H1 (cell line): ENCODE measurements around the gene EFEMP2. TPM values are rescaled to one million over a fixed set of nuclear protein-coding genes. Genes with fewer than 3 reads are reported as not detected.

Source experiments
- CTCF ChIA-PET: fragments of 300-600 bp; sonication (Branson Sonifier 250); formaldehyde crosslinking; loops from one replicate; lab custom pipeline; 2021; ENCODE audit not compliant: partially characterized antibody; lab: Charles Lee
- POLR2A ChIA-PET: fragments of 300-600 bp; sonication (Branson Sonifier 250); formaldehyde crosslinking; loops from one replicate; lab custom pipeline; 2021; ENCODE audit warnings: inconsistent platforms; ENCODE audit not compliant: partially characterized antibody; lab: Charles Lee
- DNase-seq, 2 experiments: peaks; one replicate each; pipeline versions ENCODE4 v3.0.0 to v3.0.0-alpha.2; 2010 to 2022; ENCODE audit warnings: low spot score in 2 of 2, low read depth in 1 of 2, mixed read lengths in 1 of 2
- FAIRE-seq: peaks from 2 replicates; lab custom pipeline; 2011; peaks lifted over from hg19 to GRCh38; lab: Jason Lieb, UNC
- H2AFZ ChIP-seq: 2 replicates; pipeline ENCODE4 v1.8.1; 2012; ENCODE audit warnings: low read length, inconsistent platforms
- H2AK5ac ChIP-seq: 2 replicates; pipeline ENCODE4 v1.6.1; 2013; ENCODE audit warnings: low read depth, low read length
- H2BK120ac ChIP-seq: replicated peaks from 2 replicates; pipeline ENCODE3; 2013; ENCODE audit warnings: low read depth, low read length, inconsistent platforms
- H2BK12ac ChIP-seq: 2 replicates; pipeline ENCODE4 v1.6.1; 2013; ENCODE audit warnings: low read depth, low read length
- H2BK15ac ChIP-seq: 2 replicates; pipeline ENCODE4 v1.6.1; 2013; ENCODE audit warnings: low read length
- H2BK20ac ChIP-seq: 2 replicates; pipeline ENCODE4 v1.6.1; 2013; ENCODE audit warnings: low read length
- H2BK5ac ChIP-seq: 2 replicates; pipeline ENCODE4 v1.6.1; 2013; ENCODE audit warnings: low read depth, low read length
- H3K14ac ChIP-seq: 2 replicates; pipeline ENCODE4 v1.6.1; 2013; ENCODE audit warnings: inconsistent platforms; ENCODE audit not compliant: insufficient read length
- H3K18ac ChIP-seq: 2 replicates; pipeline ENCODE4 v1.6.1; 2013; ENCODE audit warnings: low read length; ENCODE audit errors: extremely low read depth
- H3K23ac ChIP-seq: 2 replicates; pipeline ENCODE4 v1.6.1; 2013; ENCODE audit warnings: inconsistent platforms; ENCODE audit not compliant: insufficient read length
- H3K23me2 ChIP-seq: 2 replicates; pipeline ENCODE4 v1.6.1; 2013; ENCODE audit warnings: low read depth, low read length
- H3K27ac ChIP-seq: 2 replicates; pipeline ENCODE4 v1.6.1; 2011; ENCODE audit warnings: low read depth, low read length, inconsistent platforms
- H3K27me3 ChIP-seq, 4 experiments: replicated peaks in 1 of 4; 1 replicate in 1 of 4; 2 replicates in 3 of 4; pipeline versions ENCODE4 v1.6.1 to v1.8.1; 2011 to 2013; ENCODE audit warnings: low read length in 3 of 4, mild to moderate bottlenecking in 3 of 4, inconsistent platforms in 2 of 4, mixed read lengths in 2 of 4, moderate library complexity in 1 of 4; ENCODE audit not compliant: control insufficient read depth in 3 of 4, insufficient read depth in 3 of 4; ENCODE audit errors: extremely low read depth in 1 of 4
- H3K36me3 ChIP-seq, 4 experiments: 2 replicates each; pipeline versions ENCODE4 v1.6.1 to v1.8.1; 2011 to 2013; ENCODE audit warnings: mild to moderate bottlenecking in 4 of 4, low read length in 3 of 4, moderate library complexity in 2 of 4, control low read depth in 1 of 4, inconsistent platforms in 1 of 4; ENCODE audit not compliant: insufficient read depth in 4 of 4, control insufficient read depth in 2 of 4
- H3K4ac ChIP-seq: replicated peaks from 2 replicates; pipeline ENCODE3; 2013; ENCODE audit warnings: low read length, low read depth, mixed read lengths, inconsistent platforms; ENCODE audit not compliant: insufficient read length
- H3K4me1 ChIP-seq, 4 experiments: replicated peaks in 1 of 4; 1 replicate in 1 of 4; 2 replicates in 3 of 4; pipeline versions ENCODE4 v1.6.1 to v1.8.1; 2011 to 2013; ENCODE audit warnings: low read length in 3 of 4, inconsistent platforms in 2 of 4, mixed read lengths in 1 of 4; ENCODE audit not compliant: insufficient read depth in 4 of 4, control insufficient read depth in 3 of 4
- H3K4me2 ChIP-seq, 2 experiments: 2 replicates each; pipeline versions ENCODE4 v1.6.1 to v1.8.1; 2011 to 2013; ENCODE audit warnings: low read depth in 2 of 2, low read length in 2 of 2, control low read depth in 1 of 2, inconsistent platforms in 1 of 2, mild to moderate bottlenecking in 1 of 2; ENCODE audit not compliant: insufficient read depth in 1 of 2
- H3K4me3 ChIP-seq, 4 experiments: fragments of 200-600, 300-600 bp in 1 of 4; sonication (generic), shearing (Covaris generic), sonication (Bioruptor Twin) in 1 of 4; 2 replicates each; pipeline versions ENCODE4 v1.5.1 to v1.8.1; 2011 to 2016; ENCODE audit warnings: low read length in 4 of 4, low read depth in 3 of 4, control low read depth in 2 of 4, inconsistent platforms in 2 of 4, mild to moderate bottlenecking in 2 of 4, mixed read lengths in 1 of 4, moderate library complexity in 1 of 4; ENCODE audit not compliant: insufficient read depth in 2 of 4; ENCODE audit errors: extremely low read depth in 1 of 4
- H3K56ac ChIP-seq: replicated peaks from 2 replicates; pipeline ENCODE3; 2013; ENCODE audit warnings: low read depth, mild to moderate bottlenecking, mixed read lengths, low read length, inconsistent platforms; ENCODE audit not compliant: insufficient read length
- H3K79me1 ChIP-seq: 2 replicates; pipeline ENCODE4 v1.6.1; 2013; ENCODE audit warnings: low read depth, low read length, control low read depth
- H3K79me2 ChIP-seq, 2 experiments: 2 replicates each; pipeline versions ENCODE4 v1.6.1 to v1.8.1; 2012 to 2013; ENCODE audit warnings: low read length in 2 of 2, mild to moderate bottlenecking in 2 of 2, inconsistent platforms in 1 of 2; ENCODE audit not compliant: insufficient read depth in 2 of 2, control insufficient read depth in 1 of 2
- H3K9ac ChIP-seq, 4 experiments: replicated peaks in 1 of 4; 1 replicate in 1 of 4; 2 replicates in 3 of 4; pipeline versions ENCODE4 v1.6.1 to v1.8.1; 2011 to 2013; ENCODE audit warnings: low read depth in 3 of 4, low read length in 3 of 4, control low read depth in 2 of 4, mild to moderate bottlenecking in 2 of 4, moderate library complexity in 2 of 4, inconsistent platforms in 1 of 4; ENCODE audit errors: extremely low read depth in 1 of 4
- H3K9me3 ChIP-seq, 2 experiments: 2 replicates each; pipeline versions ENCODE4 v1.6.1 to v1.8.1; 2012 to 2013; ENCODE audit warnings: mild to moderate bottlenecking in 2 of 2, moderate library complexity in 2 of 2, control low read depth in 1 of 2, inconsistent platforms in 1 of 2, low read depth in 1 of 2, low read length in 1 of 2, mixed read lengths in 1 of 2; ENCODE audit not compliant: insufficient read depth in 2 of 2
- H4K20me1 ChIP-seq, 2 experiments: replicated peaks in 1 of 2; 2 replicates each; pipeline versions ENCODE3 to v1.8.1; 2011 to 2013; ENCODE audit warnings: inconsistent platforms in 2 of 2, low read length in 2 of 2, mild to moderate bottlenecking in 1 of 2; ENCODE audit not compliant: insufficient read depth in 2 of 2, control insufficient read depth in 1 of 2
- H4K5ac ChIP-seq: 2 replicates; pipeline ENCODE4 v1.6.1; 2013; ENCODE audit warnings: low read length, low read depth, mixed read lengths, inconsistent platforms; ENCODE audit not compliant: insufficient read length
- H4K8ac ChIP-seq: 2 replicates; pipeline ENCODE4 v1.8.0; 2013; ENCODE audit warnings: mild to moderate bottlenecking, moderate library complexity, low read length, inconsistent platforms; ENCODE audit not compliant: insufficient read depth; ENCODE audit errors: extremely low read depth
- H4K91ac ChIP-seq: replicated peaks from 2 replicates; pipeline ENCODE3; 2013; ENCODE audit warnings: low read length, mixed read lengths, inconsistent platforms; ENCODE audit not compliant: insufficient read length
- BRCA1 ChIP-seq: IDR thresholded peaks from 2 replicates; pipeline ENCODE4 v1.6.1; 2012; ENCODE audit warnings: low read depth, low read length, improper control_type of control experiment
- CEBPB ChIP-seq: IDR thresholded peaks from 2 replicates; pipeline ENCODE4 v1.6.1; 2012; ENCODE audit warnings: low read depth, low read length
- CTBP2 ChIP-seq: IDR thresholded peaks from 2 replicates; pipeline ENCODE4 v1.7.0; 2011; ENCODE audit warnings: borderline replicate concordance, mild to moderate bottlenecking, moderate library complexity, mixed read lengths, low read length; ENCODE audit not compliant: insufficient read depth, insufficient read length
- EZH2 ChIP-seq: fragments of 200-600 bp; sonication (generic); IDR thresholded peaks from 2 replicates; pipeline ENCODE4 v1.7.1; 2012; ENCODE audit warnings: low read depth, mild to moderate bottlenecking, moderate library complexity, low read length, inconsistent platforms; ENCODE audit not compliant: severe bottlenecking
- HDAC2 ChIP-seq, 2 experiments: fragments of 300-600 bp in 1 of 2; sonication (generic) in 1 of 2; IDR thresholded peaks; 2 replicates each; pipeline ENCODE4 v1.6.1; 2011 to 2012; ENCODE audit warnings: low read depth in 2 of 2, low read length in 2 of 2, mild to moderate bottlenecking in 2 of 2, moderate library complexity in 2 of 2, borderline replicate concordance in 1 of 2, inconsistent platforms in 1 of 2
- MAX ChIP-seq: IDR thresholded peaks from 2 replicates; pipeline ENCODE4 v1.6.1; 2012; ENCODE audit warnings: inconsistent platforms
- NANOG ChIP-seq: IDR thresholded peaks from 2 replicates; pipeline ENCODE4 v1.6.1; 2011; ENCODE audit warnings: low read length, low read depth, mild to moderate bottlenecking, inconsistent platforms; ENCODE audit not compliant: insufficient read depth, poor library complexity, severe bottlenecking
- POLR2A ChIP-seq, 2 experiments: IDR thresholded peaks; 1 replicate in 1 of 2; 2 replicates in 1 of 2; pipeline ENCODE4 v1.6.1; 2011; ENCODE audit warnings: low read depth in 2 of 2, low read length in 2 of 2, mild to moderate bottlenecking in 2 of 2; ENCODE audit errors: control extremely low read depth in 1 of 2
- POU5F1 ChIP-seq: IDR thresholded peaks from 2 replicates; pipeline ENCODE4 v1.6.1; 2011; ENCODE audit warnings: low read depth, mild to moderate bottlenecking, low read length, moderate library complexity
- SUZ12 ChIP-seq: fragments of 200-600 bp; sonication (generic); IDR thresholded peaks from 2 replicates; pipeline ENCODE4 v1.6.1; 2012; ENCODE audit warnings: mild to moderate bottlenecking, inconsistent platforms, low read length, moderate library complexity, mixed read lengths
- TBP ChIP-seq: IDR thresholded peaks from 2 replicates; pipeline ENCODE4 v1.6.1; 2011; ENCODE audit warnings: low read depth, low read length, improper control_type of control experiment
- WGBS, 2 experiments: shearing (Covaris generic) in 1 of 2; methylation state at CpG; one replicate each; pipeline versions ENCODE4 v1.1.6 to v1.1.7; 2013 to 2015; ENCODE audit warnings: low lambda C conversion rate in 2 of 2, mixed read lengths in 2 of 2, inconsistent platforms in 1 of 2, low coverage in 1 of 2, missing lambda C conversion rate in 1 of 2; ENCODE audit not compliant: insufficient replicate concordance in 2 of 2, insufficient coverage in 1 of 2, insufficient read length in 1 of 2; ENCODE audit errors: extremely low coverage in 1 of 2, missing lambda C conversion rate in 1 of 2; 5-methylcytosine and 5-hydroxymethylcytosine counted together
- polyA plus RNA-seq, 7 experiments: library from polyadenylated mRNA; depleted of rRNA in 3 of 7; stranded (reverse) in 5 of 7; unstranded in 2 of 7; fragments of >200 nt in 5 of 7; fragments of 200-250 nt in 2 of 7; gene quantifications; 1 replicate in 5 of 7; 2 replicates in 1 of 7; 4 replicates in 1 of 7; pipeline versions ENCODE4 v1.2.1 to v1.2.3, GENCODE V29; 2011 to 2013; ENCODE audit warnings: missing spikeins in 2 of 7, mixed read lengths in 2 of 7
- total RNA-seq: library from RNA; stranded (reverse); fragmentation: NEBNext Ultra II Directional; extraction: Animal tissue kit (Norgen Biotek cat#: 25700); gene quantifications from 2 replicates; pipeline ENCODE4 v1.2.1, GENCODE V29; 2021

Gene EFEMP2
- total and polyA plus RNA-seq, 2 of the 8 experiments (the other 6 are each of a cell fraction or from before 2014, with no cell fraction given): 8.8 to 17.2 TPM

GRCh38 chr11:65896034-65896999 is 23.7 kb upstream of the EFEMP2 start:
- Histone ChIP-seq H3K4me1 (peaks cover 3 to 18% (median 7%) of the 10 kb centered on the region in 4 experiments), H3K79me1 (no peaks in the 10 kb centered on the region; the same call in 1 of the 2 replicates), H4K5ac (no peak overlapping the region), H3K23ac (no peak overlapping the region), H3K4me3 (no peak overlapping the region), H3K23me2 (peaks cover 14% of the 10 kb centered on the region; the same call in 1 of the 2 replicates), H3K27ac (no peak overlapping the region), H2AFZ (no peak overlapping the region), H2BK15ac (no peak overlapping the region), H3K4me2 (no peak overlapping the region), H3K27me3 (peaks cover 11 to 25% (median 22%) of the 10 kb centered on the region in 4 experiments), H3K56ac (no peak overlapping the region), H3K9ac (no peak overlapping the region), H3K18ac (no peak overlapping the region), H3K9me3 (no peaks in the 10 kb centered on the region), H3K14ac (no peak overlapping the region), H2BK12ac (no peak overlapping the region), H2BK120ac (no peak overlapping the region), H2BK5ac (no peak overlapping the region), H2BK20ac (no peak overlapping the region), H2AK5ac (no peak overlapping the region), H3K79me2 (no peaks in the 10 kb centered on the region), H4K20me1 (peaks cover 3 to 4% of the 10 kb centered on the region in 2 experiments), H3K36me3 (no peaks in the 10 kb centered on the region), H4K8ac (no peak overlapping the region), H3K4ac (no peak overlapping the region), H4K91ac (no peak overlapping the region)
- no peak for FAIRE-seq
- no peak for DNase-seq
- ChIA-PET POLR2A (interaction anchor here (1.2 to 3.7 kb wide), 6 partner anchors 7 to 84 kb away, joined by 3 to 17 read pairs (median 4); partner anchors contain the start of gene MUS81), CTCF (interaction anchor here (0.9 to 15.0 kb wide), 10 partner anchors 9 to 302 kb away, joined by 3 to 281 read pairs (median 6); partner anchors contain the start of genes CCDC85B and FIBP)
- WGBS, 2 experiments: 88% methylated on average over 13 of the region's 14 CpGs; no CpG with 5 or more reads in 1 of the 2 experiments
- no peak for TF ChIP-seq MAX
- TF ChIP-seq CTBP2: no peak
- TF ChIP-seq NANOG: no peak
- TF ChIP-seq HDAC2 (IDR thresholded peaks at IDR 0.05; ENCODE audit: borderline replicate concordance in 1 of 2, low read depth in 2 of 2, low read length in 2 of 2): no peak
- TF ChIP-seq POLR2A (IDR thresholded peaks at IDR 0.05; ENCODE audit: control extremely low read depth in 1 of 2, low read depth in 2 of 2, low read length in 2 of 2): no peak
- TF ChIP-seq BRCA1: no peak
- no peak for TF ChIP-seq POU5F1
- TF ChIP-seq CEBPB: no peak
- TF ChIP-seq TBP: no peak
- TF ChIP-seq EZH2: no peak
- no peak for TF ChIP-seq SUZ12
